Retinal pigment epithelial cell (primary cell): ENCODE data around the gene GOLGA6L7.
A peak's percentile ranks its signal among the peaks of the same experiment; 100 is the strongest.
"Not testable (repeated sequence)": the region's sequence is repeated elsewhere in the genome, so short reads cannot be mapped to it uniquely, and the experiment has no call there.

ENCODE experiments used
- DNase-seq: peaks from one replicate; pipeline ENCODE4 v3.0.0-alpha.2; 2010; ENCODE audit warnings: low read depth
- H3K4me3 ChIP-seq: 2 replicates; pipeline ENCODE4 v1.5.1; 2011; ENCODE audit warnings: mild to moderate bottlenecking, low read length, control low read depth, moderate library complexity

Gene GOLGA6L7

DNA sequence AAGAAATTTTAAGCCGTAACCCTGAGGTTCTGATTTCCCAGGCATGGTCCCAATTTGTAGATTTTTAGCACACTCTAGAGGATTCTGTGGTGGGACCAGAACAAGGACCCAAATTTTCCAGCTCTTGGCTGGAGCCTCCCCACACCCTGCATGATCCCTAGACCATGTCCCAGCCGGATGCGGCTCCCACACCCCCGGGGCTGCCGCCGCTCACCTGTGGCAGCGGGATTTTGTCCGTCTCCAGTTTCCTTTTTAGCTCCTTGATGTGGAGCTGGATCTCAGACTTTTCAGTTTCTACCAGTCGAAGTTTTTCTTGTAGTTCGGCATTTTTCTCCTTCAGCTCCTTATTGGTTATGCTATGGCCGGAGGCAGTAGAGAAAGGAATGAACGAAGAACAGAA is 4.9 kb downstream of the GOLGA6L7 start:
- not testable (repeated sequence) for DNase-seq, H3K4me3 ChIP-seq

DNA sequence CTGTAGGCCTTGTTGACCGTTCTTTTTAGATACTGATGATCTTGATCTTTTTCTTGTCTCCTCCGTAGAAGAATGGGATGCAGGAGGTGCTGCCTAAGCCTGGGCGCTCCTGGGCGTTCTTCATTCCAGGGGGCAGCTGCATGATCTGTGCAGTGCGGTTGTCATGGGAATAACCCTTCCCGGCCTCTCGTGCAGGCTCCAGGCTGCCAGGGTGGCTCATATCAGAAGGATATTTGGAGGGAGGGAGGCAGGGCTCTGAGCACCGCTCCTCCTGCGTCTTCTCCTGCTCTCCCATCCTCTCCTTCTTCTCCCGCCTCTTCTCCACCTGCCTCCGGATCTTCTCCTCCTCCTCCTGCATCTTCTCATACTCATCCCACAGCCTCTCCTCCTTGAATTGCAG is 6.2 kb downstream of the GOLGA6L7 start:
- DNase-seq, H3K4me3 ChIP-seq: not testable (repeated sequence)

DNA sequence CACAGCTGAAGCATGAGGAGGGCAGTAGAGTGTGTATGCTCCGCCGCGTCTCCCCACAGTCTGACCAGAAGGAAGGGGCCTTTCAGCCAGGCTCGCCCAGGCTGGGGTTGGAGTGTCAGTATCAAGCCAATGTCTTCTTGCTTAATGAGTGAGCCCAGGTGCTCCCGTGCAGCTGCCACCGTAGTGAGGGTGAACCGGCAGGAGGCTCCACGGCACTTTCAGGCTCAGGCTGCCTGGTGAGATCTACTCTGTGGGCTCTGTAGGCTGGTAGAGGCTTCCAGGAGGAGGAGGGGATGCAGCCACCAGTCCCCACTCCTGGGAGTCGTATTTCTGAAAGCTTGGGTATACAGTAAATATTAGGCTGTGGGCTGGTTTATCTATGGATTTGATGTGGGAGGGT is 8.2 kb downstream of the GOLGA6L7 start:
- H3K4me3 ChIP-seq, DNase-seq: not testable (repeated sequence)

DNA sequence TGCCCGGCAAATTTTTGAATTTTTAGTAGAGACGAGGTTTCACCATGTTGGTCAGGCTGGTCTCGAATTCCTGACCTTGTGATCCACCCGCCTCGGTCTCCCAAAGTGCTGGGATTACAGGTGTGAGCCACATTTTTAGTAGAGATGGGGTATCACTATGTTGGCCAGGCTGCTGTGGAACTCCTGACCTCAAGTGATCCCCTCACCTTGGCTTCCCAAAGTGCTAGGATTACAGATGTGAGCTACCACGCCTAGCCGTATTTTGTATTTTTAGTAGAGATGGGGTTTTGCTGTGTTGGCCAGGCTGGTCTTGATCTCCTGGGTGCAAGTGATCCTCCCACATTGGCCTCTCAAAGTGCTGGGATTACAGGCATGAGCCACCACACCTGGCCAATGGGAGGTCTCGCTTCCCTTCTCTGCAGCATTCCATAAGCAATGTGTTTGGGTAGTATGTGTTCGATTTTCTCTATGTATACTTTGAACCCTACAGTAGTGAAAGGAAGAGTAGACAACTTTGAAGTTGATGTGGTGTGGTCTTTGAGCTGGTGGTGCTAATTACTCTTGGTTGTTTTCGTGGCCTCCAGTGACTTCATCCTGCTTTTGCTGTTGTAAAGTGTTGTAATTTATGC is 13.4 kb downstream of the GOLGA6L7 start:
- not testable (repeated sequence) for DNase-seq, H3K4me3 ChIP-seq

DNA sequence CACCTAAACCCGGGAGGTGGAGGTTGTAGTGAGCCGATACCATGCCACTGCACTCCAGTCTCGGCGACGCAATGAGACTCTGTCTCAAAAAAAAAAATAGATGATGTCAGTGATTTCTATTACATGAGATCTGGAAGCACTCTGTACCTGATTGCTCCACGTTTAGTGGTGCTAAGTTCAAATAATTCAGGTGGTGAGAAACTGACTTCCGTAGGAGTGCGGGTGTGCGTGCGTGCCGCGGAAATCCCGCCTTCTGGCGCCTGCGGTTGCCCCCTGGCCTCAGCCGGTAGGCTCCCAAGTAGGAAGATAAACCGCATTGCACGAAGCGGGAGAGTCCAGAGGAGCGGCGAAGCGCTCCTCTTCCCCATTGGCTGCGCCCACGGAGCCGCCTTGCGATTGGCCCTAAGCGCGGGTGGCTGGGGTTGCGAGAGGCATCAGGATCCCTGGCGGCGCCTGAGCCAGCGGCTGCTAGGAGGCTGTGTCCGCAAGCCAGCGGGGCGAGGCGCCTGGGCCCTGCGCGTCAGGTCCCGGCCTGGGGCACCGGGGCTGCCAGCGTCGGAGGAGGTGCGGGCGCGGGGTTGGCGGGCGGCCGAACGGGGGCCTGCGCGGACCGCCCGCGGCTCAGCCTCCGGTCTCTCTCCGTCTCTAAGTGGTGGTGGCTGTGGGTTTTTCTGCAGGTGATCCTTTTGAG is 16.4 kb downstream of the GOLGA6L7 start:
- peak; percentile 46 for DNase-seq
- H3K4me3 ChIP-seq, result peak overlapping the region; percentile 46

DNA sequence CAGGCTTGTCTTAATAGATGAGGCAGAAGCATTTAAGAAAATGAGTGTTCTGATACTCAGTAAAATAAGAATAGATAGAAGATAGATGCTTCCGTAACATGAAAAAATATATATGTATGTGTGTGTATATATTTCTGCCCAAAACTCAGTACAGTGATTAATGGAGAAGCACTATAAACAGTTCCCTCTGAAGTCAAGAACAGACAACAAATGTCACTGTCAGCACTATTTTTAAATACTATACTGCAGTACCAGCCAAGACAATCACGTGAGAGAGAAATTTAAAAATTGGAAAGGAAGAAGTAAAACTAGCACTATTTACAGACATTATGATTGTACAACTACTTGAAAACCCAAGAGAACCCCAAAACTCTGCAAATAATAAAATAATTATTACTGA is 27.0 kb downstream of the GOLGA6L7 start:
- DNase-seq, H3K4me3 ChIP-seq: not testable (repeated sequence)

DNA sequence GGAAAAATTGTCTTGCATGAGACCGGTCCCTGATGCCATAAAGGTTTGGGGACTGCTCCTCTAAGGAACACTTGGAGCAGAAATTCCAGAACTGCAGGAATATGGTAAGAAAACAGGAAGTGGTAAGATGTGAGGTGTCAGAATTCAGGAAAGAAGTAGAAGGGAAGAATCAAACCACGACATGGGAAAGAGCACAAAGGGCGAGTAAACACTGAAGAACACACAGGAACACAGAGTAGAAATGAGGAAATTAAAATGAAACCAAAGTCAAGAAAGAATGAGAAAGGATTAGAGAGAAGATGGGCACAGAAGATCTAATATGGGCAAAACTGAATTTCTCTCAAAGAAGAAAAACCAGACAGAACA is 28.5 kb downstream of the GOLGA6L7 start:
- not testable (repeated sequence) for H3K4me3 ChIP-seq, DNase-seq

DNA sequence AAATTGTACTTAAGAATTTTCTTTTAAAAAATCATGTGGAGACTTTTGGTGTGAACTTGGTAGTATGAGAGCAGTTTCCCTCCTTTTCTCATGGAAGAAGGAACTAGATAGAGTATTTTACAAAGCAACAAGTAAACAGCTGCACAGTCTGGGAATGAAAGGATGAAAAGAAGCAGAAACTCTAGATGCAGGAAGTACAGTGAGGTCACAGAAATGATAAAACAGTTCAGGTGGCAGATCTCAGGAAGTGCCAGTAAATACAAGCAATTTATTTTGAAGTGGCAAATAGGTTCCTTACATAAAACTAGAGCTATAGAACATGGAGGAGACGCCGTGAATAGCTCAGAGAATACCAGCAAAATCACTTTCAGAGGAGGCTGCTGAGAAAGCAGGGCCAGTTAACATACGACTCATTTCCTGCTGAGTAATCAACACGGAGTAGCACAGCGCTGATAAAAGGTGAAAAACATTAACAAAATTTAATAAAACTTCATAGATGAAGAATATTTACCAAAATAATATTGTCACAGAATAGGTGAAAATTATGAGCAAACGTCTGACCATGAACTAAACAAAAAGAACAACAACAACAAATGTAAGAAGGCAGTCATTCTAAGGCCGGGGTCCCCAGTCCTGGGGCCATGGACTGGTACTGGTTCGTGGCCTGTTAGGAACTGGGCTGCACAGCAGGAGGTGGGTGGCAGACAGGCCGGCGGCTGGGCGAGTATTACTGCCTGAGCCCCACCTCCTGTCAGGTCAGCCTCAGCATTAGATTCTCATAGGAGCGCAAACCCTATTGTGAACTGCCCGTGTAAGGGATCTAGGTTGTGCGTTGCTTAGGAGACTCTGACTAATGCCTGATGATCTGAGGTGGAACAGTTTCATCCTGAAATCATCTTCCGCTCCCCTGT is 29.2 kb downstream of the GOLGA6L7 start:
- not testable (repeated sequence) for DNase-seq, H3K4me3 ChIP-seq

DNA sequence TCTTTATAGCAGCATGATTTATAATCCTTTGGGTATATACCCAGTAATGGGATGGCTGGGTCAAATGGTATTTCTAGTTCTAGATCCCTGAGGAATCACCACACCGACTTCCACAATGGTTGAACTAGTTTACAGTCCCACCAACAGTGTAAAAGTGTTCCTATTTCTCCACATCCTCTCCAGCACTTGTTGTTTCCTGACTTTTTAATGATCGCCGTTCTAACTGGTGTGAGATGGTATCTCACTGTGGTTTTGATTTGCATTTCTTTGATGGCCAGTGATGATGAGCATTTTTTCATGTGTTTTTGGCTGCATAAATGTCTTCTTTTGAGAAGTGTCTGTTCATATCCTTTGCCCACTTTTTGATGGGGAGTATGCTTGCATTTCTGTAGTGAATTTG is 30.3 kb downstream of the GOLGA6L7 start:
- not testable (repeated sequence) for DNase-seq, H3K4me3 ChIP-seq

DNA sequence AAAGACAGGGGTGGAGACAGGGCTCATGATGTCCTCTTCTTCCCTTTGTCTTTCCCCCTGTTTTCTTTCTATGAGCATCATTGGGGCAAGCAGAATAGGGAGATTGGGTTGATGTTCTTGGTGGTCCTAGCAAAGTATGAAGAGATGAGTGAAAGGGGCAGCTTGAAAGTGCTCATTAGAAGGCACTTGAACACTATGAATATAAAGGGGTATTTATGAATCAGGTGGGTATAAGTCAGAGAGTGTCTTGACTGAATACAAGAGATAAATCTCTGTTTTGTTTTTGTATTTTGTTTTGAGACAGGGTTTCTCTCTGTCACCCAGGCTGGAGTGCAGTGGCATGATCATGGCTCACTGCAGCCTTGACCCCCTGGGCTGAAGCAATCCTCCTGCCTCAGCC is 34.4 kb downstream of the GOLGA6L7 start:
- not testable (repeated sequence) for DNase-seq, H3K4me3 ChIP-seq

DNA sequence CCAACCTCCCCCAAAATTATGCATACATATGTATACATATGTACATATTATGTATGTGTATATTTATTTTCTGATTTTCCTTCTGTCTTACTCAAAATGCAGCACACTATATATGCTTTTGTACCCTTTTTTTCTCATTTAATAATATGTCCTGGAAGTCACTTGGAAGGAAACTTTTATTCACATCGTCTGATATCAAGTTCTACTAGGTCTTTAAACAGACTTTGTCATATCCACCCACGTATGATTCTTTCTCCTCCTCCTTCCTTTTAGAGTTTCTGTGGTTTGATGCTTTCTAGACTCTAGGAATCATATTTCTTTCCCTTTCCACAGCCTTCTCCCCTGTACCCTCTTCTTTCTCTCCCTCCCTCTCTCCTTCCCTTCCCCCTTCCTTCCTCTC is 35.1 kb downstream of the GOLGA6L7 start:
- not testable (repeated sequence) for H3K4me3 ChIP-seq, DNase-seq

DNA sequence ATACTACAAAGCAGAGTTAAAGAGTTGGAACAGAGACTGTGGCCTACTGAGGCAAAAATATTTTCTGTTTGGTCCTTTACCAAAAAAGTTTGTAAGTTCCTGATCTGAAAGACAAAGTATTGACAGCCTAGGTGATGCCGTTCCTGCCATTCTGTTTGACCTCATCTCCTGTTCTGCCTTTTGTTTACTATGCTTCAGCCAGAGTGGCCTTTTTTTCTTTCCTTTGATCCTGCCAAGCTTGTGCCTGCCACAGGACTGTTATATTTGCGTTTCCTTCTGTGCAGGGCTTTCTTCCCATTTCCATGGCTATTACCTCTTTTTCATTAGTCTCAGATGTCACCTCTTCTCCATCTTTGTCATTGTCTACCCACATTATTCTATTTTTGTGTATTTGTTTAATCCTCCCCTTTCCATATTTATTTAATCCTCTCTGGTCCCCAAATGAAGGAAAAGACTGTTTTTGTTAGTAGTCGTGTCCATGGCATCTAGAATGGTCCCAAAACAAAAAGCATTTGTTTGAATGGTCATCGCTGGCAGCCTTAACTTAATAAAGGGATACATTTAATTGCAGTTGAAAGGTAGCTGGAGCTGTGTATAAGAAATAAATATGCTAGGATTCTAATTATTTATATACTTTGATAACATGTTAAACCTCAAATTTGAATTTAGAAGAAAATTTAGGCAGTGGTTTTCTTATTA is 36.4 kb downstream of the GOLGA6L7 start:
- DNase-seq, H3K4me3 ChIP-seq: not testable (repeated sequence)

DNA sequence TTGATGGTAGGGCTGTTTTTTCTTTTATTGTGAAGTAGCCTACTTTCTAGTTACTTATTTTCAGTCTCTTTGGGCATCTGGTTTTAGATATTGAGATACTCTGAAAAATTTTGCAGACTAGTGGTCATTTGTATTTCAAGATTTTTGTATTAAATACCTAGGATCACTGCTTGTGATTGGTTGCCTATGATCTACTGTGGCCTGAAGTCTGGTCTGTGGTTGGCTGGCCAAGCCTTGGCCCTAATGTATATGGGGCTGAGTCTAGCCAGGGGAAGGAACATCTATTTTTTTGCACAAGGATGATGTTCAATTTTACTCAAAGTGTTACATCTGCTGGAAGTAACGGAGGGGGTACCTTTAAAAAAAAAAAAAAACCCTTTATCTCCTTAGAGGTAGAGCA is 38.0 kb downstream of the GOLGA6L7 start:
- DNase-seq, H3K4me3 ChIP-seq: not testable (repeated sequence)

DNA sequence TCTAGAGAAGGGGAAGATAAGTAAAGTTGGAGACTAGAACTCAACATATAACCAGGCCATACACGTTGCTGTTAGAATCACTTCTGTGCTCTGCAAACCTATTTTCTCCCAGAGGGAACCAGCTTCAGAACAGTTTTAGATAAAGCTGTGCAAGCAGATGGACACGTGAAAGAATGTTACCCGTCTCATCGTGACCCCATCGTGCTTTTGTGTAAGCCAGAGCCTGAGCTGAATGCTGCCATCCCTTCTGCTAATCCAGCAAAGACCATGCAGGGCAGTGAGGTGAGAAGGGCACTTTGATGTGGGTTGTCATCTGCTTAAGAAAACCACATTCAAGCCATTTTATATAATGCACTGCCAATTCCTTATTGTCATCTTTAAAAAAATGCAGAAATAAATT is 40.3 kb downstream of the GOLGA6L7 start:
- DNase-seq, H3K4me3 ChIP-seq: not testable (repeated sequence)

DNA sequence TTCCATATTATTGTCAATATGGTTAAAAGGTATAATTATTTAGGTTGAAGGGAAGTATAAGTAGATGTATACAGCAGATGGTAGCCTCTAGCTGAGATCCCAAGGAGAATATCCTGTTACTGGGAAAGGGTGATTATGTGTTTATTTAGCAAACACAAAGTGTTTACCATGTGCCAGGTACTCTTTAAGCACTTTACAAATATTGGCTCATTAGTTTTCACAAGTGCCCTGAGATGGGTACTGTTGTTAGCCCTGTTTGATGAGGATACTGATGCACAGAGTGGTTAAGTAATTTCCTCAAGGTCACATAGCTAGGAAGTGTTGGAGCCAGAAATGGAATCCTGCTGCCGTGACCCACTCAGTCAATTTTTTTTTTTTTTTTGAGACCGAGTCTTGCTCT is 48.1 kb downstream of the GOLGA6L7 start:
- H3K4me3 ChIP-seq, DNase-seq: not testable (repeated sequence)

DNA sequence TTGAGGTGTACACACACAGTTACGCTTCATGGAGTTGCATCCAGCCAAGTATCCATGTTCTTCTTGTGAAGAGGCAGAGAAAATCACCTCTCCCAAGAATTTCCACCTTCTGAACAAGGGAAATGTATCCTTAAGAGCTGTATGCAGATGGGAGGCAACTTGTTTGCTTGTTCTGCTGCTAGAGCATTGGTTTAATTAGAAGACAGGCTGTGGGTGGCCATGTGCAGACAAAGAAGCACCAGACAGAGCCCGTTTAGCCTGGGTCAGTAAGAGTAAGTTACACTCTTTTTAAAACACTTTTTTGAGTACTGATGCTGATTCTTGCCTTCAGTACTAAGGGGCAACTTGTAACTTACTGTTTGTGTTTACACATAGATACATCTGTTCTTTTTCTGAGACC is 50.2 kb downstream of the GOLGA6L7 start:
- DNase-seq, H3K4me3 ChIP-seq: not testable (repeated sequence)
